Tibial artery (tissue), 4 donors: ENCODE results near the gene SETBP1.

Experiments
- DNase-seq, 2 donors: peaks; one replicate each; pipeline ENCODE4 v3.0.0-alpha.2; 2019
- H3K27ac ChIP-seq, 2 donors: fragments of 200-600 bp; sonication (generic) in 1 of 2; 1 replicate in 1 of 2; 2 replicates in 1 of 2; pipeline ENCODE4 v1.5.1; 2018 to 2019; ENCODE audit warnings: mild to moderate bottlenecking in 1 of 2
- H3K27me3 ChIP-seq, 2 donors: fragments of 200-600 bp; sonication (generic) in 1 of 2; one replicate each; pipeline versions ENCODE4 v1.5.1 to v1.6.0; 2016 to 2019
- H3K36me3 ChIP-seq, 3 donors: fragments of 200-600 bp; sonication (generic) in 2 of 3; one replicate each; pipeline ENCODE4 v1.5.1; 2016 to 2019; ENCODE audit warnings: mild to moderate bottlenecking in 2 of 3
- H3K4me1 ChIP-seq, 4 donors: fragments of 200-600 bp; sonication (generic) in 2 of 4; 1 replicate in 3 of 4; 2 replicates in 1 of 4; pipeline ENCODE4 v1.5.1; 2016 to 2019
- H3K4me3 ChIP-seq, 2 donors: fragments of 200-600 bp; sonication (generic) in 1 of 2; 1 replicate in 1 of 2; 2 replicates in 1 of 2; pipeline ENCODE4 v1.5.1; 2018 to 2019; ENCODE audit warnings: mild to moderate bottlenecking in 2 of 2
- H3K9me3 ChIP-seq, 3 donors: fragments of 200-600 bp; sonication (generic) in 1 of 3; one replicate each; pipeline ENCODE4 v1.5.1; 2016 to 2019
- intact Hi-C: fragments of 100-400 bp; cut with DNase I; formaldehyde crosslinking; loops from one replicate; pipeline ENCODE4 v1.15.0; 2023; ENCODE audit warnings: low total_unique reads
- TF ChIP-seq, protein P1 (sequence below), 2 experiments: fragments of 200-600 bp in 1 of 2; fragments of 450-650 bp in 1 of 2; IDR thresholded peaks; one replicate each; pipeline ENCODE4 v1.5.1; 2017 to 2019; ENCODE audit warnings: antibody characterized with exemption in 2 of 2, mild to moderate bottlenecking in 1 of 2, moderate library complexity in 1 of 2

Gene SETBP1

DNA sequence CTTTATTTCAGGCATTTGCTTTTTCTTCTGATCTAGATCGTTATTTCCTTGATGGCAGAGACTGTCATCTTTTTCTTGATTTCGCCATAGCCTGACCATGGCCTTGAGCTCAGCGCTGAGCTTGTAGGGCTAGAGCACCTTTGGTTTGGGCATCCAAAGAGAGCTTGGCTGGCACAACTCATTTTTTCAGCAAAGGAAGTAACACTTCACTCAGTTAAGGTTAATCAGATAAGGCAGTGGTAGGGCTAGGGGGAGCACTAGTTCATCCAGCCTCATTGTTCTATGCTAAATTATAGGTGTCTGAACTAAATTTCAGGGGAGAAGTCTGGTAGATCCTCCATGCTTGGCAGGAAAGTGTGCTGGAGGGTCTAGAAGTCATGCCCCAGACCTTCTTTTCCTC lies 125.0 kb downstream of the SETBP1 start:
- H3K4me1 ChIP-seq = peaks cover 0 to 83% (median 44%) of the 10 kb centered on the region in 4 donors
- H3K27ac ChIP-seq = peak overlapping the region; percentile 87 to 90
- no peaks in the 10 kb centered on the region for H3K27me3 ChIP-seq
- no peak for DNase-seq
- intact Hi-C loops = no loop called here
- no peak overlapping the region for H3K4me3 ChIP-seq
- H3K36me3 ChIP-seq = peaks cover 0 to under 1% (median 0%) of the 10 kb centered on the region in 3 donors
- no peaks in the 10 kb centered on the region for H3K9me3 ChIP-seq
- TF ChIP-seq, protein P1, sequence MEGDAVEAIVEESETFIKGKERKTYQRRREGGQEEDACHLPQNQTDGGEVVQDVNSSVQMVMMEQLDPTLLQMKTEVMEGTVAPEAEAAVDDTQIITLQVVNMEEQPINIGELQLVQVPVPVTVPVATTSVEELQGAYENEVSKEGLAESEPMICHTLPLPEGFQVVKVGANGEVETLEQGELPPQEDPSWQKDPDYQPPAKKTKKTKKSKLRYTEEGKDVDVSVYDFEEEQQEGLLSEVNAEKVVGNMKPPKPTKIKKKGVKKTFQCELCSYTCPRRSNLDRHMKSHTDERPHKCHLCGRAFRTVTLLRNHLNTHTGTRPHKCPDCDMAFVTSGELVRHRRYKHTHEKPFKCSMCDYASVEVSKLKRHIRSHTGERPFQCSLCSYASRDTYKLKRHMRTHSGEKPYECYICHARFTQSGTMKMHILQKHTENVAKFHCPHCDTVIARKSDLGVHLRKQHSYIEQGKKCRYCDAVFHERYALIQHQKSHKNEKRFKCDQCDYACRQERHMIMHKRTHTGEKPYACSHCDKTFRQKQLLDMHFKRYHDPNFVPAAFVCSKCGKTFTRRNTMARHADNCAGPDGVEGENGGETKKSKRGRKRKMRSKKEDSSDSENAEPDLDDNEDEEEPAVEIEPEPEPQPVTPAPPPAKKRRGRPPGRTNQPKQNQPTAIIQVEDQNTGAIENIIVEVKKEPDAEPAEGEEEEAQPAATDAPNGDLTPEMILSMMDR (IDR thresholded peaks at IDR 0.05) = no peak

DNA sequence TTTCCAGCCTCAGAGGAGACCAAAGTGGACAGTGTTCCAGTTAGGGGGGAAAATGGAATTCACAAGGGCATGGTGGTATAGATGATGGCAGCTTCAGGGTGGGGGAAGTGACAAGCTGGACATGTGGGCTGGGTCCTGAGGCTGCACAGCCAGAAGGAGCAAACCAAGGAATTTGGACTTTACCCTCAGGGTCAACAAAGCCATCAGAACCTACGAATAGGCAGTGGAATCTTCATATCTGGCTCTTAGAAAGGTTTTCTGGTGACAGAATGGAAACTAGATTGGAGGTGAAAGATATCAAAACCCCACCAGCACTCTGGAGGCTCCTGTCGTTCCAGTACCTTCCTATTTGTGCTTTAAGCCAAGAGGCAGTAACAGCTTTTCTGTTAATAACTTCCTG lies 127.1 kb downstream of the SETBP1 start:
- no peak for DNase-seq
- intact Hi-C loops = no loop called here
- Histone ChIP-seq H3K4me3 (no peak overlapping the region), H3K27me3 (no peaks in the 10 kb centered on the region), H3K27ac (peak overlapping the region; percentile 87 to 90), H3K36me3 (no peaks in the 10 kb centered on the region), H3K9me3 (no peaks in the 10 kb centered on the region), H3K4me1 (peaks cover 0 to 73% (median 32%) of the 10 kb centered on the region in 4 donors)
- TF ChIP-seq, protein P1 (IDR thresholded peaks at IDR 0.05) = no peak

DNA sequence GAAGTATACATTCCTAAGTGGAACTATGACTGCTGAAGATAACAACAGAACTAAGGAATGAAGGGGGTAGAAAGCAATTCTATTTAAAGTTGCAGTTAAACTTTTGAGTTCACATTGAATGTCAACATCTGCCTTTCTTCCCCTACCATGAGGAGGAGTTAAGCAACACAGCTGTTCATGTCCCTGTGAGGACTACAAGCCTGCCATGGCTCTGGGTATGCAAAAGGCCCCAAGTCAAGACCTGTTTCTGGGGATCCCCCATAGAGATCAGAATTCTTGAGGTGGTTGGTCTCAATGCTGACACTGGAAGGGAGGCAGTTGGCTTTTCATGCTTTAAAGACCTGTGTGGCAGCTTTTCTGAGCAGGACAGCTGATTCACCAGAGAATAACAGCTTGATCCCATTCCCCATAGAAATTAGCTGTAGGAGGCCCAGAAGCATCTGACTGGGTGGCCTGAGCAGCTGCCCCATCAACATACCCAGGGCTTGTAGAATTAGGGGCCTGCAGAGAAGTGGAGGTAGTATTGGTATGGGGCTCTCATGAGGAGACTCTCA lies 131.0 kb downstream of the SETBP1 start:
- H3K4me3 ChIP-seq = no peak overlapping the region

GRCh38 chr18:44812426-44812825 lies 131.7 kb downstream of the SETBP1 start:
- Histone ChIP-seq H3K36me3 (no peaks in the 10 kb centered on the region), H3K27ac (no peak overlapping the region), H3K9me3 (no peaks in the 10 kb centered on the region), H3K27me3 (no peaks in the 10 kb centered on the region), H3K4me1 (peaks cover 0 to 34% (median 1%) of the 10 kb centered on the region in 4 donors), H3K4me3 (no peak overlapping the region)
- TF ChIP-seq, protein P1 (IDR thresholded peaks at IDR 0.05) = no peak
- intact Hi-C loops = no loop called here
- DNase-seq = no peak

More for the DNA sequence above, 131.0 kb downstream of the SETBP1 start:
- Histone ChIP-seq H3K9me3 (no peaks in the 10 kb centered on the region), H3K27ac (no peak overlapping the region), H3K27me3 (no peaks in the 10 kb centered on the region), H3K4me1 (peaks cover 0 to 42% (median 1%) of the 10 kb centered on the region in 4 donors), H3K36me3 (no peaks in the 10 kb centered on the region)
- TF ChIP-seq, protein P1 (IDR thresholded peaks at IDR 0.05) = no peak
- no peak for DNase-seq
- intact Hi-C loops = no loop called here

- TF ChIP-seq, protein P1 (IDR thresholded peaks at IDR 0.05) = no peak
- Histone ChIP-seq H3K27ac (no peak overlapping the region), H3K27me3 (no peaks in the 10 kb centered on the region), H3K4me1 (peaks cover 0 to 25% (median 0%) of the 10 kb centered on the region in 4 donors), H3K36me3 (no peaks in the 10 kb centered on the region), H3K4me3 (no peak overlapping the region), H3K9me3 (no peaks in the 10 kb centered on the region)
- intact Hi-C loops = no loop called here
- DNase-seq = no peak
Observed at GRCh38 chr18:44813586-44813985, 132.9 kb downstream of the SETBP1 start.

- H3K27ac ChIP-seq = no peak overlapping the region
- intact Hi-C loops = no loop called here
- no peaks in the 10 kb centered on the region for H3K9me3 ChIP-seq
- no peak for DNase-seq
- TF ChIP-seq, protein P1 (IDR thresholded peaks at IDR 0.05) = no peak
- no peak overlapping the region for H3K4me3 ChIP-seq
- H3K27me3 ChIP-seq = no peaks in the 10 kb centered on the region
- peaks cover 0 to 28% (median 9%) of the 10 kb centered on the region in 4 donors for H3K4me1 ChIP-seq
- H3K36me3 ChIP-seq = no peaks in the 10 kb centered on the region
Observed at GRCh38 chr18:44815108-44815507, 134.4 kb downstream of the SETBP1 start.
